ENCODE measurements around the gene MAB21L4. TPM values are rescaled to one million over a fixed set of nuclear protein-coding genes. Genes with fewer than 3 reads are reported as not detected.

Gene MAB21L4
- total RNA-seq, 4 donors from 2014 or later, result 0.33 to 0.81 TPM; not detected in 2

DNA sequence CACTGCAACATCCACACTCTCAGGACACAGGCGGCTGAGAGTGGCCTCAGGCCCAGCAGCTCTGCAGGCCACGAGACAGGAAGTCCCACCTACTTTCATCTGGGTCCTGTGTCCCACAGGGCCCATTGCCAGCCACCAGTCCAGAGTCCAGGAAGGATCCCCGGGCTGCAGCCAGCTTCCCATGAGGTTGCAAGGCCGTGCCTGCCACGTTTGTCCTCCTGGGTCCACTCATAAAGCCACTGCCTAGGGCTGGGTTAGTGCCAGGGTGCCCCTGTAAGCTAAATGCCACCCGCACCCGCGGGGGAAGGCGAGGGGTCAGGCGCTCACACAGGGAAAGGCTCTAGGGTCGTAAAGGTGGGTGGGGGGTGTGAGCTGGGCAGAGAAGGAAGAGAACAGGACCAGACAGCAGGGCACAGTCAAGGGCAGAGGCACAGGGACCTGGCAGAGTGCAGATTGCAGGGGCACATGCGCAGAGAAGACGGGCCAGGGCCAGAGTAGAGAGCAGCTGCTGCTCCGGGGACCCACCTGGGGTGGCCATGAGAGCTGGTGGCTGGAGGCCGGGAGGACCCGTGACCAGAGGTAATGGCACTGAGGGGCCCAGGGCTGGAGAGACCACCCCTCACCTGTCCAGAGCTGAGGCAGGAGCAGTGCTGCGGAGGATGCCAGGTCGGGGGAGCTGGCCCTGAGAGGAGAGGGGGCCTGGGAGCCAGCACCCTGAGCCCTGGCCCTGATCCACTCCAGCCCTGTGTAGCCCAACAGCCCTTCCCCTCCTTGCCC, 19.3 kb downstream of the MAB21L4 start:
- Histone ChIP-seq H3K4me1 (no peaks in the 10 kb centered on the region), H3K27ac (no peak overlapping the region), H3K27me3 (no peaks in the 10 kb centered on the region), H3K4me3 (replicated peaks in 1 of 3) (no peak overlapping the region), H3K9me3 (no peaks in the 10 kb centered on the region), H3K36me3 (no peaks in the 10 kb centered on the region)
- intact Hi-C loops (cut with DNase I), result no loop called here
- 82 to 85% methylated on average over 14 of the region's 18 CpGs for WGBS, 2 donors
- DNase-seq, result no peak
- no peak for TF ChIP-seq POLR2A (IDR thresholded peaks at IDR 0.05)
- TF ChIP-seq, protein P1, sequence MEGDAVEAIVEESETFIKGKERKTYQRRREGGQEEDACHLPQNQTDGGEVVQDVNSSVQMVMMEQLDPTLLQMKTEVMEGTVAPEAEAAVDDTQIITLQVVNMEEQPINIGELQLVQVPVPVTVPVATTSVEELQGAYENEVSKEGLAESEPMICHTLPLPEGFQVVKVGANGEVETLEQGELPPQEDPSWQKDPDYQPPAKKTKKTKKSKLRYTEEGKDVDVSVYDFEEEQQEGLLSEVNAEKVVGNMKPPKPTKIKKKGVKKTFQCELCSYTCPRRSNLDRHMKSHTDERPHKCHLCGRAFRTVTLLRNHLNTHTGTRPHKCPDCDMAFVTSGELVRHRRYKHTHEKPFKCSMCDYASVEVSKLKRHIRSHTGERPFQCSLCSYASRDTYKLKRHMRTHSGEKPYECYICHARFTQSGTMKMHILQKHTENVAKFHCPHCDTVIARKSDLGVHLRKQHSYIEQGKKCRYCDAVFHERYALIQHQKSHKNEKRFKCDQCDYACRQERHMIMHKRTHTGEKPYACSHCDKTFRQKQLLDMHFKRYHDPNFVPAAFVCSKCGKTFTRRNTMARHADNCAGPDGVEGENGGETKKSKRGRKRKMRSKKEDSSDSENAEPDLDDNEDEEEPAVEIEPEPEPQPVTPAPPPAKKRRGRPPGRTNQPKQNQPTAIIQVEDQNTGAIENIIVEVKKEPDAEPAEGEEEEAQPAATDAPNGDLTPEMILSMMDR (IDR thresholded peaks at IDR 0.05), result no peak

DNA sequence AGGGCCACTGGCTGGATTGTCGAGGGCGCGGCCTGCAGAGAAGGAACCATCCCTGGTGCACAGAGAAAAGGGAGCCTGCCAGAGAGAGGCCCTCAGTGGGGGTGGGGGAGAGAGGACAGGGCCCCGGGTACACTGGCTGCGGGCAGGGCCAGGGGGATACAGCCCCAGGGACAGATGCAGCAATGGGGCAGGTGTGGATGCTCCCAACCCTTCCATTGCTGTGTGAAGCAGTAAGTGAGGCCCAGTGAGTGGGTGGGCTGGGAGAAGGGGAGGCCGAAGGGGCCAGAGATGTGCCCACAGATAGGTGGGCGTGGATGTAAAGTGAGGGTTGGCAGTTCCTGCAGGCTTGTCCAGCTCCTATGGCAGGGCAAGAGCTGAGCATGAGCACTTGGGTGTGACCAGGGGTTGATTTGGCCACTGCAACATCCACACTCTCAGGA, 19.9 kb downstream of the MAB21L4 start:
- TF ChIP-seq, protein P1 (IDR thresholded peaks at IDR 0.05), result no peak
- no peak for TF ChIP-seq POLR2A (IDR thresholded peaks at IDR 0.05)
- no peaks in the 10 kb centered on the region for H3K9me3 ChIP-seq
- no peaks in the 10 kb centered on the region for H3K4me1 ChIP-seq
- WGBS, 2 donors, result 75 to 81% methylated on average over 2 to 7 of the region's 7 CpGs
- intact Hi-C loops (cut with DNase I), result no loop called here
- H3K27ac ChIP-seq, result no peak overlapping the region
- H3K27me3 ChIP-seq, result no peaks in the 10 kb centered on the region
- no peak for DNase-seq
- no peaks in the 10 kb centered on the region for H3K36me3 ChIP-seq
- no peak overlapping the region for H3K4me3 ChIP-seq (replicated peaks in 1 of 3)

DNA sequence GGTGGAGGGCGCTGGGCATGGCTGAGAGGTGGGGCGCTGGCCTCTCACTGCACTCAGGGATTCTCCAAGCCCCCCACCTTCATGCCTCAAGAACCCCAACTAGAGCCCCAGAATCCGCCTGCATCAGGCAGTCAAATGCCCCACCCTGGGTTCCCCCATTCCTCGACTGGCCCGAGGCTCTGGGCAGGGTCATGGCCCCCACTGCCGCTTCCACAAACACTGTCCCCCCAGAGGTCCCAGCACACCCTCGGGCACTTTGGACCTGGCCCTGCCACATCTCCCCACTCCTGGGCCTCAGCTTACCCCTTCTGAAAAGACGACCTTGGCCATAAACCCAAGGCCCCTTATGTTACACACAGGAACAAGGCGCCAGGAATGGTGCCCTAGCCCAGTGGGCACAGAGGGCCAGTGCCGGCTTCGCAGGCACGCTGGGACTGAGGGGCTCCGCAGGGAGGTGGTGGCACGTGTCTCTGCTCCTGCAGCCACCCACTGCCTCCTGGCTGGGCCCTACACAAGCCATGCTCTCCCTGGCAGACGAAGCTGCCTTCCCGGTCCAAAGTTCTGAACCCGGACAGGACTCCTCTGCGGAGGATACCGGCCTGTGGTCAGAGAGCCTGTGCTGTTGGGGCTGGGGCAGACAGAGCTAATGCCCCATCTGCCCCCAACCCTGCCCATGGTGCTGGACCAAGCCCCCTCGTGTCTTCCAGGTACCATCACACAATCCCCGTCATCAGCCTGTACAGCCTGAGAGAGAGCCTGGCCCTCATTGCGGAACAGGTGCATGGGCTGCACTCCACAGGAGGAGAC, 20.5 kb downstream of the MAB21L4 start:
- TF ChIP-seq, protein P1 (IDR thresholded peaks at IDR 0.05), result no peak
- TF ChIP-seq POLR2A (IDR thresholded peaks at IDR 0.05), result no peak
- Histone ChIP-seq H3K4me1 (no peaks in the 10 kb centered on the region), H3K9me3 (no peaks in the 10 kb centered on the region), H3K4me3 (replicated peaks in 1 of 3) (no peak overlapping the region), H3K27me3 (no peaks in the 10 kb centered on the region), H3K36me3 (no peaks in the 10 kb centered on the region), H3K27ac (no peak overlapping the region)
- DNase-seq, result no peak
- intact Hi-C loops (cut with DNase I), result no loop called here
- WGBS, 2 donors, result 92 to 94% methylated on average over 10 to 17 of the region's 22 CpGs

DNA sequence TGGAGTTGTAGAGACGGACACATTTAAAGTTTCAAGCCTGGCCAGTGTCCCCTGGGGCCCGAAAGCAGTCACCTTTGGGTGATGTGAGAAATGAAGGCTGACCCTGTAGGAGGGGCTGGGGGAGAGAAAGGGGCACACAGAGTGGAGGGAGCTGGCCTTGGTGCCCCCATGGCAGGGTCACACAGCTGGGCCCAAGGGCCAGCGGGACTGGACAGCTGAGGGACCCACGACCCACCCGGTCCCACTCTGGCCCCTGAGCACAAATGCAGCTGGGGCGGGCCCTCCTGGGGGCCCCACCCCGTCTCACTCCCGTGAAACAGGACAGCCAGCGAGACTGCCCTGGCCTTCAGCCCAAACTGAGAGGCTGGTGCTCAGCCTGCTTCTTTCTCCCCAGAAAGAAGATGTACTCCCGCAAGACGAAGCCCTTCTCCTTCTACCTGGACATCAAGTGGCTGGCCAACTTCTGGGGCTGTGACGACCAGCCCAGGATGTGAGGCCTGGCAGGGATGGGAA, 21.2 kb downstream of the MAB21L4 start:
- Histone ChIP-seq H3K27ac (no peak overlapping the region), H3K36me3 (no peaks in the 10 kb centered on the region), H3K4me1 (no peaks in the 10 kb centered on the region), H3K27me3 (no peaks in the 10 kb centered on the region), H3K4me3 (replicated peaks in 1 of 3) (no peak overlapping the region), H3K9me3 (no peaks in the 10 kb centered on the region)
- DNase-seq, result no peak
- intact Hi-C loops (cut with DNase I), result no loop called here
- TF ChIP-seq POLR2A (IDR thresholded peaks at IDR 0.05), result no peak
- TF ChIP-seq, protein P1 (IDR thresholded peaks at IDR 0.05), result no peak
- WGBS, 2 donors, result 86 to 90% methylated on average over 7 to 10 of the region's 12 CpGs

Measured in thyroid gland (tissue), 4 donors.